B cell (primary cell): ENCODE data around the gene L2HGDH. TPM values are rescaled to one million over a fixed set of nuclear protein-coding genes. Genes with fewer than 3 reads are reported as not detected.

ENCODE experiments used
- ATAC-seq: fragments of 200-7000 bp; cut with Tn5 transposase; one replicate; pipeline ENCODE4 v1.10.0; 2021; ENCODE audit warnings: low read depth, mild to moderate bottlenecking, moderate number of reproducible peaks, moderate library complexity
- CTCF ChIA-PET: fragments of 350-600 bp; sonication (Branson Sonifier 250); formaldehyde crosslinking; loops from one replicate; lab custom pipeline; 2021; ENCODE audit warnings: antibody characterized with exemption, inconsistent platforms; lab: Charles Lee
- POLR2A ChIA-PET: fragments of 350-600 bp; sonication (Branson Sonifier 250); formaldehyde crosslinking; loops from one replicate; lab custom pipeline; 2021; ENCODE audit warnings: antibody characterized with exemption; lab: Charles Lee
- DNase-seq: peaks from one replicate; pipeline ENCODE4 v3.0.0; 2013
- H2AFZ ChIP-seq: 2 replicates; pipeline ENCODE4 v1.6.1; 2012; ENCODE audit warnings: mild to moderate bottlenecking, low read depth, low read length; ENCODE audit not compliant: insufficient read depth, poor library complexity, severe bottlenecking
- H3K27ac ChIP-seq, 2 donors: 1 replicate in 1 of 2; 2 replicates in 1 of 2; pipeline ENCODE4 v1.5.1; 2012 to 2013; ENCODE audit warnings: low read length in 2 of 2, mild to moderate bottlenecking in 2 of 2, moderate library complexity in 1 of 2
- H3K27me3 ChIP-seq, 4 experiments: fragments of 200-600 bp in 1 of 4; sonication (generic) in 1 of 4; replicated peaks in 1 of 4; 1 replicate in 2 of 4; 2 replicates in 2 of 4; pipeline versions ENCODE4 v1.6.1 to v1.7.0; 2013 to 2016; ENCODE audit warnings: low read length in 3 of 4, mild to moderate bottlenecking in 2 of 4, mixed read lengths in 1 of 4, moderate library complexity in 1 of 4; ENCODE audit not compliant: insufficient read depth in 4 of 4, control insufficient read depth in 3 of 4; ENCODE audit errors: control extremely low read depth in 1 of 4
- H3K36me3 ChIP-seq, 2 experiments: replicated peaks in 1 of 2; 1 replicate in 1 of 2; 2 replicates in 1 of 2; pipeline versions ENCODE4 v1.6.1 to v1.7.1; 2013; ENCODE audit warnings: low read length in 1 of 2; ENCODE audit not compliant: insufficient read depth in 2 of 2, control insufficient read depth in 1 of 2; ENCODE audit errors: control extremely low read depth in 1 of 2, extremely low read depth in 1 of 2
- H3K4me1 ChIP-seq, 2 donors: fragments of 200-600 bp in 1 of 2; sonication (generic) in 1 of 2; 1 replicate in 1 of 2; 2 replicates in 1 of 2; pipeline versions ENCODE4 v1.5.1 to v1.6.1; 2013 to 2017; ENCODE audit warnings: low read length in 2 of 2; ENCODE audit not compliant: control insufficient read depth in 2 of 2, insufficient read depth in 2 of 2
- H3K4me2 ChIP-seq: replicated peaks from 2 replicates; pipeline ENCODE3; 2012; ENCODE audit warnings: mild to moderate bottlenecking, low read depth, low read length; ENCODE audit not compliant: poor library complexity, severe bottlenecking
- H3K4me3 ChIP-seq, 5 experiments: fragments of 200-600 bp in 1 of 5; sonication (generic) in 1 of 5; 1 replicate in 3 of 5; 2 replicates in 2 of 5; pipeline versions ENCODE4 v1.5.1 to v1.7.0; 2011 to 2016; ENCODE audit warnings: low read length in 4 of 5, mild to moderate bottlenecking in 4 of 5, low read depth in 2 of 5, control low read depth in 1 of 5, moderate library complexity in 1 of 5; ENCODE audit not compliant: insufficient read depth in 1 of 5; ENCODE audit errors: control extremely low read depth in 1 of 5, extremely low read depth in 1 of 5
- H3K79me2 ChIP-seq: fragments of 200-600 bp; sonication (generic); one replicate; pipeline ENCODE4 v1.6.0; 2016; ENCODE audit warnings: low read length; ENCODE audit not compliant: control insufficient read depth, insufficient read depth
- H3K9ac ChIP-seq: fragments of 200-600 bp; sonication (generic); 2 replicates; pipeline ENCODE4 v1.6.1; 2017; ENCODE audit warnings: mild to moderate bottlenecking, low read length, moderate library complexity
- H3K9me3 ChIP-seq, 3 donors: one replicate each; pipeline versions ENCODE4 v1.6.1 to v1.7.1; 2013; ENCODE audit warnings: low read length in 2 of 3; ENCODE audit not compliant: control insufficient read depth in 2 of 3, insufficient read depth in 1 of 3; ENCODE audit errors: control extremely low read depth in 1 of 3
- H4K20me1 ChIP-seq: 2 replicates; pipeline ENCODE4 v1.6.0; 2012; ENCODE audit warnings: mild to moderate bottlenecking, low read length; ENCODE audit not compliant: insufficient read depth, control insufficient read depth, poor library complexity, severe bottlenecking
- H3K27ac Mint-ChIP-seq: one replicate; pipeline ENCODE4 v1.8.0; 2021; ENCODE audit warnings: mixed read lengths
- H3K27me3 Mint-ChIP-seq: one replicate; pipeline ENCODE4 v1.8.0; 2021; ENCODE audit warnings: mixed read lengths
- H3K4me1 Mint-ChIP-seq: one replicate; pipeline ENCODE4 v1.8.0; 2021; ENCODE audit warnings: mixed read lengths
- H3K4me3 Mint-ChIP-seq: one replicate; pipeline ENCODE4 v1.8.0; 2021; ENCODE audit warnings: mixed read lengths
- H3K9me3 Mint-ChIP-seq: one replicate; pipeline ENCODE4 v1.8.0; 2022; ENCODE audit warnings: mixed read lengths; ENCODE audit not compliant: insufficient read depth
- CTCF ChIP-seq: fragments of 200-600 bp; IDR thresholded peaks from one replicate; pipeline ENCODE4 v1.8.0; 2022; ENCODE audit warnings: antibody characterized with exemption, mild to moderate bottlenecking
- EZH2 ChIP-seq: IDR thresholded peaks from 2 replicates; pipeline ENCODE4 v1.6.1; 2012; ENCODE audit warnings: borderline replicate concordance, low read depth, mild to moderate bottlenecking, moderate library complexity, low read length; ENCODE audit not compliant: insufficient read depth, poor library complexity, severe bottlenecking
- WGBS: methylation state at CpG from one replicate; pipeline ENCODE4 v1.1.5; 2013; ENCODE audit warnings: missing lambda C conversion rate; ENCODE audit not compliant: insufficient coverage; 5-methylcytosine and 5-hydroxymethylcytosine counted together
- intact Hi-C: fragments of 100-400 bp; cut with micrococcal nuclease; formaldehyde crosslinking; loops from one replicate; pipeline ENCODE4 v1.10.0; 2022
- polyA plus RNA-seq: library from polyadenylated mRNA; depleted of rRNA; stranded (reverse); fragments of >200 nt; gene quantifications from 2 replicates; pipeline ENCODE4 v1.2.3, GENCODE V29; 2012
- total RNA-seq, 2 donors: library from RNA; stranded (reverse); fragments of 120-200 nt in 1 of 2; gene quantifications; 1 replicate in 1 of 2; 2 replicates in 1 of 2; pipeline versions ENCODE4 v1.2.3 to v1.2.4, GENCODE V29; 2013 to 2022

Gene L2HGDH
- total and polyA plus RNA-seq, 2 donors (not counting 1 experiment from before 2014, with no cell fraction given), result 1.1 to 5.5 TPM

- Mint-ChIP-seq H3K9me3 (no peaks in the 10 kb centered on the region), H3K27ac (peak overlapping the region; percentile 97), H3K27me3 (no peaks in the 10 kb centered on the region), H3K4me3 (peak overlapping the region; percentile 95), H3K4me1 (peaks cover 43% of the 10 kb centered on the region)
- Histone ChIP-seq H3K4me1 (peaks cover 21 to 25% of the 10 kb centered on the region in 2 donors), H3K9me3 (no peaks in the 10 kb centered on the region), H3K4me2 (peak overlapping the region; percentile 79), H3K27me3 (no peaks in the 10 kb centered on the region), H3K9ac (peak overlapping the region; percentile 76), H3K27ac (peak overlapping the region; percentile 83 to 88), H2AFZ (peak overlapping the region; percentile 75), H3K4me3 (peak overlapping the region; percentile 76 to 94 (median 87)), H3K36me3 (no peaks in the 10 kb centered on the region), H3K79me2 (peaks cover 49% of the 10 kb centered on the region), H4K20me1 (peaks cover 37% of the 10 kb centered on the region)
- intact Hi-C loops, result loop anchor here (2.0 to 5.0 kb wide), 6 partner anchors 114 to 633 kb away; partner anchors contain the start of genes LRR1, MAP4K5, NEMF and VCPKMT
- WGBS, result no CpG with 5 or more reads among the region's 6 CpGs
- no peak for ATAC-seq
- TF ChIP-seq CTCF, result no peak
- TF ChIP-seq EZH2, result no peak
- ChIA-PET CTCF (interaction anchor here (0.6 to 2.1 kb wide), 3 partner anchors 12 to 378 kb away, joined by 3 to 5 read pairs (median 3); partner anchors contain the start of gene NEMF), POLR2A (interaction anchor here (0.6 to 1.4 kb wide), 2 partner anchors 26 to 82 kb away, joined by 3 to 4 read pairs; partner anchors contain the start of genes DMAC2L and L2HGDH)
- peak; percentile 52 for DNase-seq
Observed at GRCh38 chr14:50230401-50230700, 81.7 kb downstream of the L2HGDH start.

GRCh38 chr14:50229681-50230080 lies 82.3 kb downstream of the L2HGDH start:
- H3K9me3 ChIP-seq, result no peaks in the 10 kb centered on the region
- H3K4me2 ChIP-seq, result peak overlapping the region; percentile 79
- H3K4me3 ChIP-seq, result peak overlapping the region in 3 of 5 experiments; percentile 76 to 93 (median 85)
- Mint-ChIP-seq H3K4me1 (peaks cover 48% of the 10 kb centered on the region), H3K27ac (peak overlapping the region; percentile 17), H3K27me3 (no peaks in the 10 kb centered on the region), H3K4me3 (peak overlapping the region; percentile 55), H3K9me3 (no peaks in the 10 kb centered on the region)
- peak overlapping the region in 1 of 2 donors; percentile 83 for H3K27ac ChIP-seq
- TF ChIP-seq CTCF (no peak), EZH2 (no peak)
- H4K20me1 ChIP-seq, result peaks cover 37% of the 10 kb centered on the region
- no CpG with 5 or more reads among the region's 2 CpGs for WGBS
- H2AFZ ChIP-seq, result no peak overlapping the region
- peaks cover 21 to 25% of the 10 kb centered on the region in 2 donors for H3K4me1 ChIP-seq
- intact Hi-C loops, result loop anchor here (2.0 to 5.0 kb wide), 6 partner anchors 113 to 632 kb away; partner anchors contain the start of genes LRR1, MAP4K5, NEMF and VCPKMT
- ChIA-PET CTCF (interaction anchor here (0.6 to 1.5 kb wide), 2 partner anchors 12 to 596 kb away, joined by 3 read pairs; no protein-coding TSS in a partner anchor), POLR2A (no interaction called here)
- H3K79me2 ChIP-seq, result peaks cover 56% of the 10 kb centered on the region
- ATAC-seq (no peak), DNase-seq (no peak)
- peak overlapping the region; percentile 76 for H3K9ac ChIP-seq
- H3K27me3 ChIP-seq, result no peaks in the 10 kb centered on the region
- no peaks in the 10 kb centered on the region for H3K36me3 ChIP-seq
